Smooth muscle cell (in vitro differentiated cells): ENCODE data around the gene SMIM36. TPM values are rescaled to one million over a fixed set of nuclear protein-coding genes. Genes with fewer than 3 reads are reported as not detected.
"Not testable (repeated sequence)": the region's sequence is repeated elsewhere in the genome, so short reads cannot be mapped to it uniquely, and the experiment has no call there.

Experiments
- DNase-seq: peaks from one replicate; lab custom pipeline; 2025; ENCODE audit not compliant: unreplicated experiment; lab: John Stamatoyannopoulos, UW
- H2AFZ ChIP-seq: fragments of 200-600 bp; sonication (generic); 2 replicates; pipeline ENCODE4 v1.6.0; 2016; ENCODE audit warnings: antibody characterized with exemption, low read depth, mild to moderate bottlenecking
- H3F3A ChIP-seq: fragments of 200-600 bp; sonication (generic); 2 replicates; pipeline ENCODE4 v1.6.0; 2017; ENCODE audit warnings: antibody characterized with exemption, low read depth
- H3K27ac ChIP-seq: fragments of 200-600 bp; sonication (generic); 2 replicates; pipeline ENCODE4 v1.5.1; 2016; ENCODE audit warnings: low read depth, mild to moderate bottlenecking
- H3K27me3 ChIP-seq: fragments of 200-600 bp; sonication (generic); 2 replicates; pipeline ENCODE4 v1.6.1; 2016; ENCODE audit warnings: low read depth, mild to moderate bottlenecking
- H3K36me3 ChIP-seq: fragments of 200-600 bp; sonication (generic); 2 replicates; pipeline ENCODE4 v1.5.1; 2016; ENCODE audit warnings: low read depth
- H3K4me1 ChIP-seq: fragments of 200-600 bp; sonication (generic); 2 replicates; pipeline ENCODE4 v1.5.1; 2016; ENCODE audit warnings: low read depth
- H3K4me2 ChIP-seq: fragments of 200-600 bp; sonication (generic); 2 replicates; pipeline ENCODE4 v1.6.0; 2016; ENCODE audit warnings: mild to moderate bottlenecking
- H3K4me3 ChIP-seq: fragments of 200-600 bp; sonication (generic); 2 replicates; pipeline ENCODE4 v1.5.1; 2016; ENCODE audit warnings: mild to moderate bottlenecking
- H3K79me2 ChIP-seq: fragments of 200-600 bp; sonication (generic); 2 replicates; pipeline ENCODE4 v1.6.0; 2016; ENCODE audit warnings: low read depth, mild to moderate bottlenecking
- H3K9ac ChIP-seq: fragments of 200-600 bp; sonication (generic); 2 replicates; pipeline ENCODE4 v1.6.0; 2016; ENCODE audit warnings: low read depth
- H3K9me3 ChIP-seq: fragments of 200-600 bp; sonication (generic); replicated peaks from 2 replicates; pipeline ENCODE4 v1.5.1; 2016; ENCODE audit warnings: low read depth
- H4K20me1 ChIP-seq: fragments of 200-600 bp; sonication (generic); 2 replicates; pipeline ENCODE4 v1.6.0; 2016; ENCODE audit warnings: low read depth
- WGBS: methylation state at CpG from one replicate; pipeline ENCODE4 v1.1.7; 2016; ENCODE audit warnings: low lambda C conversion rate; 5-methylcytosine and 5-hydroxymethylcytosine counted together
- polyA plus RNA-seq: library from polyadenylated mRNA; unstranded; fragments of >200 nt; fragmentation: Nextera tagmentation; extraction: Ambion mirVana; gene quantifications from 2 replicates; pipeline ENCODE4 v1.2.1, GENCODE V29; 2016
- small RNA-seq: library from RNA; depleted of rRNA; stranded (forward); fragments of <200 nt; gene quantifications from one replicate; pipeline ENCODE3, GENCODE V24; 2014
- total RNA-seq: library from RNA; depleted of rRNA; stranded (reverse); fragments of >200 nt; gene quantifications from 2 replicates; pipeline ENCODE4 v1.2.3, GENCODE V29; 2014
- TF ChIP-seq, protein P1 (sequence below): fragments of 200-600 bp; sonication (generic); IDR thresholded peaks from 2 replicates; pipeline ENCODE4 v1.5.1; 2017; ENCODE audit warnings: borderline replicate concordance, mild to moderate bottlenecking, antibody characterized with exemption; ENCODE audit not compliant: insufficient read depth, poor library complexity, severe bottlenecking

SMIM36 gene
- total and polyA plus RNA-seq, 2 experiments from 2014 or later, result not detected

DNA sequence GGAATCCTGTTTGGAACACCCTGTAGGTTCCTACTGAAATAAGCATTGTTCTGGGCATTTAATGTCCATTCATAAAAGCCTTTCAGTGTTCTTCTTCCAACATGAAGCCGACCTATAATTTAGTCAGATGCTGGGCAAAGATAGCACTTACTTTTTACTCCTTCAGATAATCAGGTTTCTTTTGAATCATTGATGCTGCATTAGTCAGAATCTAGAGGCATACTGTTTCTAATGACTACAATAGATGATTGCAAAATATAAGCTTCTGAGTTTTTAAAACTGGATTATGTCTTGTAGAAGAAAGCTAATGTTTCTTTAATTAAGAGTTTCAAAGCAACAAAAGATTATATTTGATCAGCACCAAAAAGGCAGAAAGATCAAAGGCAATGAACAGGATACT is 105.7 kb downstream of the SMIM36 start:
- no peak overlapping the region for H3K4me3 ChIP-seq
- H3K9me3 ChIP-seq, result no peaks in the 10 kb centered on the region
- no peak overlapping the region for H3K4me2 ChIP-seq
- H3K27me3 ChIP-seq, result no peaks in the 10 kb centered on the region
- H4K20me1 ChIP-seq, result no peaks in the 10 kb centered on the region
- H3K4me1 ChIP-seq, result no peaks in the 10 kb centered on the region
- 89% methylated on average over 1 of the region's 1 CpG for WGBS
- H2AFZ ChIP-seq, result no peak overlapping the region
- H3K9ac ChIP-seq, result no peak overlapping the region
- no peak overlapping the region for H3K27ac ChIP-seq
- H3K79me2 ChIP-seq, result no peaks in the 10 kb centered on the region
- no peak for DNase-seq
- TF ChIP-seq, protein P1, sequence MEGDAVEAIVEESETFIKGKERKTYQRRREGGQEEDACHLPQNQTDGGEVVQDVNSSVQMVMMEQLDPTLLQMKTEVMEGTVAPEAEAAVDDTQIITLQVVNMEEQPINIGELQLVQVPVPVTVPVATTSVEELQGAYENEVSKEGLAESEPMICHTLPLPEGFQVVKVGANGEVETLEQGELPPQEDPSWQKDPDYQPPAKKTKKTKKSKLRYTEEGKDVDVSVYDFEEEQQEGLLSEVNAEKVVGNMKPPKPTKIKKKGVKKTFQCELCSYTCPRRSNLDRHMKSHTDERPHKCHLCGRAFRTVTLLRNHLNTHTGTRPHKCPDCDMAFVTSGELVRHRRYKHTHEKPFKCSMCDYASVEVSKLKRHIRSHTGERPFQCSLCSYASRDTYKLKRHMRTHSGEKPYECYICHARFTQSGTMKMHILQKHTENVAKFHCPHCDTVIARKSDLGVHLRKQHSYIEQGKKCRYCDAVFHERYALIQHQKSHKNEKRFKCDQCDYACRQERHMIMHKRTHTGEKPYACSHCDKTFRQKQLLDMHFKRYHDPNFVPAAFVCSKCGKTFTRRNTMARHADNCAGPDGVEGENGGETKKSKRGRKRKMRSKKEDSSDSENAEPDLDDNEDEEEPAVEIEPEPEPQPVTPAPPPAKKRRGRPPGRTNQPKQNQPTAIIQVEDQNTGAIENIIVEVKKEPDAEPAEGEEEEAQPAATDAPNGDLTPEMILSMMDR, result no peak
- H3K36me3 ChIP-seq, result peaks cover 20% of the 10 kb centered on the region
- no peaks in the 10 kb centered on the region for H3F3A ChIP-seq

DNA sequence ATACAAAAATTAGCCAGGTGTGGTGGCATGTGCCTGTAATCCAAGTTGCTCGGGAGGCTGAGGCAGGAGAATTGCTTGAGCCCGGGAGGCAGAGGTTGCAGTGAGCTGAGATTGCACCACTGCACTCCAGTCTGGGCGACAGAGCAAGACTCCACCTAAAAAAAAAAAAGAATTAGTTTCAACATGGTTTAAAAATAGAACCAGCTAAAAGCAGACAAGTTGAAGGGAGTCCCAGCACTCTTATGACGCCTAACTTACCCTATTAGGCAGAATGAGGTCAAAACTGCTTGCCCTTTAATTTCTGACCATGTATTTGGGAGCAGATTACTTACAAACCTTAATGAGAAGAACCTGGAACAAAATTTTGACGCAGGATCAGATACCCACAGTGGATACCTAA is 107.1 kb downstream of the SMIM36 start:
- WGBS, result 90% methylated on average over 5 of the region's 5 CpGs
- H3K4me1 ChIP-seq, result not testable (repeated sequence)

DNA sequence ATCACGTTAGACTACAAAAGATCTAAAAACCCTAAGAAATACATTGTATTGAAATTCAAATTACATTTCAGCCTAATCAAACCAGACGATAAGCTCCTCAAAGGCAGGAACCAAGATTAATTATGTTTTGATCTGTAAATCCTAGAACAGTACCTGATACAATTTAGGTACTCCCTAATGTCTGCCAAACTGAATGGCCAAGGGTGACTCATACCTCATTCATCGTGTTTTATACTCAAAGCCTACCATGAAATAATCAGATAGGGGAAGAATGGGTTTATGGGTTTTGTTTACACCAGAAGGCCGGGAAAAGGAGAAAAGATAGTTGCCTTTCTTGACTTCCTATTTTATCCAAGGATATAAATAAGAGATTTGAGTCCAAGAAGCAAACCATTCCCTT is 108.9 kb downstream of the SMIM36 start:
- Histone ChIP-seq H3K4me1 (no peaks in the 10 kb centered on the region), H3K4me3 (no peak overlapping the region), H4K20me1 (no peaks in the 10 kb centered on the region), H2AFZ (no peak overlapping the region), H3K27ac (no peak overlapping the region), H3K36me3 (no peaks in the 10 kb centered on the region), H3K79me2 (no peaks in the 10 kb centered on the region), H3K4me2 (no peak overlapping the region), H3F3A (no peaks in the 10 kb centered on the region), H3K9ac (no peak overlapping the region), H3K27me3 (no peaks in the 10 kb centered on the region), H3K9me3 (no peaks in the 10 kb centered on the region)
- TF ChIP-seq, protein P1, result no peak
- DNase-seq, result no peak
- WGBS, result 88% methylated on average over 4 of the region's 4 CpGs

More for the DNA sequence above, 107.1 kb downstream of the SMIM36 start:
- DNase-seq, H3K4me2 ChIP-seq, H4K20me1 ChIP-seq, H3K27me3 ChIP-seq, H3K36me3 ChIP-seq, H2AFZ ChIP-seq, H3K4me3 ChIP-seq, H3K27ac ChIP-seq, H3K79me2 ChIP-seq, H3K9me3 ChIP-seq, H3F3A ChIP-seq, H3K9ac ChIP-seq: not testable (repeated sequence)

Small RNAs within 50 kb of the gene (small RNA-seq; reads per million reads assigned to genes)
- gene RNU6-1249P, result not detected

Other genes starting within 250 kb of the SMIM36 start
- not detected in 2 replicates for gene HLF, start 246.5 kb downstream of the SMIM36 start, total RNA-seq
- gene HLF, start 246.5 kb downstream of the SMIM36 start, polyA plus RNA-seq, result 0.19 TPM in 1 of 2 replicates, not detected in the other
- 18.0 and 31.3 TPM in 2 replicates for gene MMD, start 89.6 kb downstream of the SMIM36 start, total RNA-seq
- 14.3 and 19.6 TPM in 2 replicates for gene MMD, start 89.6 kb downstream of the SMIM36 start, polyA plus RNA-seq
- 2.9 and 4.5 TPM in 2 replicates for gene TMEM100, start 211.4 kb upstream of the SMIM36 start, total RNA-seq
- 1.9 and 2.0 TPM in 2 replicates for gene TMEM100, start 211.4 kb upstream of the SMIM36 start, polyA plus RNA-seq
- 15.1 and 16.0 TPM in 2 replicates for gene PCTP, start 239.6 kb upstream of the SMIM36 start, total RNA-seq
- gene PCTP, start 239.6 kb upstream of the SMIM36 start, polyA plus RNA-seq, result 14.4 and 18.7 TPM in 2 replicates